Uterus (tissue), 4 donors: Measurements from ENCODE around the gene KRT2. TPM values are rescaled to one million over a fixed set of nuclear protein-coding genes. Genes with fewer than 3 reads are reported as not detected.

ENCODE experiments used
- DNase-seq, 2 donors: peaks; one replicate each; pipeline ENCODE4 v3.0.0-alpha.2; 2019 to 2020
- H3K27ac ChIP-seq, 2 donors: fragments of 200-600 bp; sonication (generic); 1 replicate in 1 of 2; 2 replicates in 1 of 2; pipeline ENCODE4 v1.5.1; 2016 to 2018
- H3K27me3 ChIP-seq, 2 donors: fragments of 200-600 bp; sonication (generic); one replicate each; pipeline ENCODE4 v1.5.1; 2018 to 2019; ENCODE audit warnings: control low read depth in 1 of 2
- H3K36me3 ChIP-seq, 2 donors: fragments of 200-600 bp; sonication (generic); one replicate each; pipeline ENCODE4 v1.5.1; 2019; ENCODE audit warnings: control low read depth in 1 of 2
- H3K4me1 ChIP-seq, 2 donors: fragments of 200-600 bp; sonication (generic); one replicate each; pipeline ENCODE4 v1.5.1; 2018 to 2019; ENCODE audit warnings: control low read depth in 1 of 2
- H3K4me3 ChIP-seq, 2 donors: fragments of 200-600 bp; sonication (generic); 1 replicate in 1 of 2; 2 replicates in 1 of 2; pipeline ENCODE4 v1.5.1; 2018 to 2019; ENCODE audit warnings: mild to moderate bottlenecking in 1 of 2
- H3K9me3 ChIP-seq, 2 donors: fragments of 200-600 bp; sonication (generic); one replicate each; pipeline ENCODE4 v1.5.1; 2019; ENCODE audit warnings: control low read depth in 1 of 2
- CTCF ChIP-seq, 4 experiments: fragments of 200-600 bp in 2 of 4; fragments of 450-650 bp in 2 of 4; sonication (generic) in 2 of 4; IDR thresholded peaks; one replicate each; pipeline ENCODE4 v1.5.1; 2016 to 2019; ENCODE audit warnings: antibody characterized with exemption in 4 of 4, mild to moderate bottlenecking in 2 of 4, moderate library complexity in 1 of 4
- POLR2A ChIP-seq, 2 donors: fragments of 450-650 bp; IDR thresholded peaks; one replicate each; pipeline ENCODE4 v1.6.1; 2016; ENCODE audit warnings: antibody characterized with exemption in 2 of 2, mild to moderate bottlenecking in 1 of 2, moderate library complexity in 1 of 2
- intact Hi-C: fragments of 100-400 bp; cut with DNase I; formaldehyde crosslinking; loops from one replicate; pipeline ENCODE4 v1.15.1; 2023; ENCODE audit warnings: low total_unique reads
- total RNA-seq, 4 donors: library from RNA; depleted of rRNA in 3 of 4; stranded (reverse); fragments of >200 nt in 3 of 4; gene quantifications; one replicate each; pipeline versions ENCODE4 v1.1.0 to v1.2.4, GENCODE V29; 2014 to 2023
- donor health status: DM: yes; HTN: yes; CAD: no.

Gene KRT2
- total RNA-seq, 4 donors from 2014 or later = not detected

DNA sequence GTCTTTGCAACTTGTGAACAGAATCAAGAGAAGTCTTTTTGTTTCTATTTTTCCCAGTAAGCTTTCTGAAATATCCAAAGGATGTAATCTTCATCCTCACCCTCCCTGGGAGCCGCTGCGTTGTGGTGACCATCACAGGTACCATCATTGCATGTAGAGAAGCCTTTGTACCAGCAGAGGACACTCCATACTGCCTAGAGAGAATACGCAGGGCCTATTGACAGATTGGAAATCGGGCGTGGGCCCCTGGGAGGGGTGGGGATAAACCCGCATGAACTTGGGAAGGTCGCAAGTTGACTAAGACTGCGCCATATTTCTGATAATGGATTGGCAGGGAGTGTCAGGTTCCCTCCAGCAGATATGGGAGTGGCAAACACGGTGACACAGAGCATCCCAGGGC lies 15.5 kb upstream of the KRT2 start:
- H3K27me3 ChIP-seq = no peaks in the 10 kb centered on the region
- intact Hi-C loops = no loop called here
- no peaks in the 10 kb centered on the region for H3K4me1 ChIP-seq
- TF ChIP-seq POLR2A (IDR thresholded peaks at IDR 0.05) = no peak
- TF ChIP-seq CTCF (IDR thresholded peaks at IDR 0.05) = no peak
- H3K36me3 ChIP-seq = no peaks in the 10 kb centered on the region
- no peaks in the 10 kb centered on the region for H3K9me3 ChIP-seq
- no peak overlapping the region for H3K27ac ChIP-seq
- no peak overlapping the region for H3K4me3 ChIP-seq
- no peak for DNase-seq

GRCh38 chr12:52666471-52666870 lies 14.5 kb upstream of the KRT2 start:
- no peaks in the 10 kb centered on the region for H3K9me3 ChIP-seq
- DNase-seq = no peak
- no peaks in the 10 kb centered on the region for H3K27me3 ChIP-seq
- no peaks in the 10 kb centered on the region for H3K36me3 ChIP-seq
- no peak overlapping the region for H3K4me3 ChIP-seq
- TF ChIP-seq CTCF (IDR thresholded peaks at IDR 0.05) (no peak), POLR2A (IDR thresholded peaks at IDR 0.05) (no peak)
- intact Hi-C loops = no loop called here
- H3K27ac ChIP-seq = no peak overlapping the region
- no peaks in the 10 kb centered on the region for H3K4me1 ChIP-seq

GRCh38 chr12:52663420-52663819 lies 11.4 kb upstream of the KRT2 start:
- no peaks in the 10 kb centered on the region for H3K4me1 ChIP-seq
- no peaks in the 10 kb centered on the region for H3K36me3 ChIP-seq
- intact Hi-C loops = no loop called here
- no peak overlapping the region for H3K27ac ChIP-seq
- no peaks in the 10 kb centered on the region for H3K9me3 ChIP-seq
- no peaks in the 10 kb centered on the region for H3K27me3 ChIP-seq
- TF ChIP-seq POLR2A (IDR thresholded peaks at IDR 0.05) (no peak), CTCF (IDR thresholded peaks at IDR 0.05) (no peak)
- no peak overlapping the region for H3K4me3 ChIP-seq
- no peak for DNase-seq

DNA sequence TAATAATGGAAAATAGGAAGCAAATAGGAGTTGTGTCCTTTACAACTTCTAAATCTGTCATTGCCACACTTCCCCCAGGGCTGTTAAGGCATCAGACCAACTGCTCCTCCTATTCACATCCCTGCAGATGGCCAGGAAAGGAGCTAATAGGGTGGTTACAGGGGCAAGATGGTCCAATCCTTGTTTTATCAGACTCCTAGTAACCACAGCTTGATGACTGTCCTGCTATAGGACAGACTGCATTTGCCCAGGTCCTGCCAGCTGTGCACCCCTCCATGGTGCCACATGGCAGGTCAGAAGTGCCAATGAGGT lies 10.9 kb upstream of the KRT2 start:
- Histone ChIP-seq H3K9me3 (no peaks in the 10 kb centered on the region), H3K27me3 (no peaks in the 10 kb centered on the region), H3K36me3 (no peaks in the 10 kb centered on the region), H3K4me1 (no peaks in the 10 kb centered on the region), H3K4me3 (no peak overlapping the region), H3K27ac (no peak overlapping the region)
- intact Hi-C loops = no loop called here
- no peak for TF ChIP-seq CTCF (IDR thresholded peaks at IDR 0.05)
- TF ChIP-seq POLR2A (IDR thresholded peaks at IDR 0.05) = no peak
- no peak for DNase-seq

- H3K4me1 ChIP-seq = no peaks in the 10 kb centered on the region
- DNase-seq = no peak
- no peaks in the 10 kb centered on the region for H3K36me3 ChIP-seq
- H3K27ac ChIP-seq = no peak overlapping the region
- intact Hi-C loops = no loop called here
- H3K27me3 ChIP-seq = no peaks in the 10 kb centered on the region
- no peak overlapping the region for H3K4me3 ChIP-seq
- TF ChIP-seq CTCF (IDR thresholded peaks at IDR 0.05) (no peak), POLR2A (IDR thresholded peaks at IDR 0.05) (no peak)
- no peaks in the 10 kb centered on the region for H3K9me3 ChIP-seq
Measured at GRCh38 chr12:52662093-52662917, 10.3 kb upstream of the KRT2 start.
